GM19328 (cell line): Measurements from ENCODE around the gene KCNMA1.

Experiments used
- ATAC-seq: cut with Tn5 transposase; IDR thresholded peaks from one replicate; pipeline ENCODE4 v1.9.1; 2021; ENCODE audit warnings: mild to moderate bottlenecking, moderate library complexity; ENCODE audit not compliant: unreplicated experiment

KCNMA1 gene

DNA sequence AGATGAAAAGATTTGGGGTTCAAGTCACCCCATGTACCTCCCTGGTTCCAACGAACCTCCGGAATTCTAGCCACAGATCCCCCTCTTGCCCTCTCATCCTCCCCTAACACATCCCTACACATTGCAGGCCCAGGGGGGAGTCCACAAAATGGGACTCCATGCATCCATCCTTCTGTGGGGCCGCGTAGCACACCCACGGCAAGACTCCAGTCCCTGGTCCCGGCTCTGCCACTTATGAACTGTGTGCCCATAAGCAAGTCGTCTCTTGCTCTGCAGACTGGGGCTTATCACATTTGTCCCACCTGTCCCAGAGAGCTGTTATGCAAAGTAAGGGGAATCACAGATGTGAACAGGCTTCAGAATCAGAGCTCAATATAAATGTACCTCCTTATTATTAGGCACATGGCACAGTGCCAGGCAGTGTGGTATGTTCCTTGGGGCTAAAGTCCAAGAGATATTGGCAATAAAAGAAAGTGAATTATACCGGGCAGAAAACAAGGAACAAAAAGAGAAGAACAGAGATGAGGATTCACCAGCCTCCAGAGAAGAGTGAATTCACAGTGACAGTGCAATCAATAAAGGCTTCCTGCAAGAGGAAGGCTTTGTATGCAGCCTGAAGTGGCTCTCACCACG is 73.9 kb downstream of the KCNMA1 start:
- ATAC-seq: no peak

DNA sequence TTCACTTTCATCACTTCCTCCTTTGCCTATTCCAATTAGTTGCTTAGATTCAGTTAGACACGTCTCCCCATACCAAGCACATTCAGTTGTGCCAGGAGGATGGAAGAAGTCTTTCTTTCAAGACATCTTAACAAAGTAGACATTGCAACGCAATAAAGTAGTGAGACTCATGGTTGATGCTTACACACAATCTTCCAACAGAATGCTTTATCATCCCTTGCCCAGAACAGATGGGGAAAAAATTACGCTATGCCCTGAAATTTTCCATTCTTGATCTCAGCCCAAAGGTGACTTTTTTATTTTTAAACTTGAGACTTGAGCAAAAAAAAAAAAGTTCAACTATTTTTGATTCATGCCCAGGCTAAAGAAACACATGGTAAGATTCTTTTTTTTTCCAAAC is 74.9 kb downstream of the KCNMA1 start:
- ATAC-seq: no peak

DNA sequence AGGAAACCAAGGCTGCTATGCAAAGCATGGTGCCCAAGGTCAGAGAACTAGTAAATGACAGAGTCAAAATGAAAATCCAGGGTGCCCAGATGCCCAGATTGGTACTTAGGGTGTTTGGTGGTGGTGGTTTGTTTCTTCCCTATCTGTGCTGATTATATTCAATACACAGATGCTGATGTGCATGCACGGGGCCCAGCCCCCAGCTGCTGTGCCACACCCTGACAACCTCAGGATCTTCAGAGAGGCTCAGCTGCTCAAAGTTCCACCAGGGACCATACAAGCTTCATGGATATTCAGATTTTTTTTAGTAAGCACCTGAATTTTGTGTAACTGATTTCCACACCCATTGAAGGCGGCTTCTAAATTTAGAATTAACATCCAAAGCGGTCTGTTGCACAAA is 75.6 kb downstream of the KCNMA1 start:
- no peak for ATAC-seq

DNA sequence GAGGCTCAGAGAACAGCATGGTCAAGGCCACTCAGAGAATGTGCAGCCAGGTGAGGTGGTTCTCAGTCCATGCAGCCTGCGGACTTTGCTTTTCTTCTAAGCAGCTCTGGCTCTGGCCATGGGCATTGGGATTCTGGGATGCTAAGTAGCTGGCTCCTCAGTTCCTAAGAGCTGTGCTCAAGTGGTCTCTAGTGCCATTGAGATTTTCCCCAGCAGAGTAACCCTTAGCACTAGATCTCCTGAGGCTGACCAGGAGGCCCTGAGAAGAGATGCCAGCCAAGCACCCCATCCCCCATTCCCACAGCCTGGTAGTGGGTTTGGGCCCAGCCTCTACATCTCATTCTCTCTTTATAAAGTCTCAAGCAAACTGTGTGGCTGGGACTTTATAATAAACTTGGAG is 77.1 kb downstream of the KCNMA1 start:
- ATAC-seq: no peak

DNA sequence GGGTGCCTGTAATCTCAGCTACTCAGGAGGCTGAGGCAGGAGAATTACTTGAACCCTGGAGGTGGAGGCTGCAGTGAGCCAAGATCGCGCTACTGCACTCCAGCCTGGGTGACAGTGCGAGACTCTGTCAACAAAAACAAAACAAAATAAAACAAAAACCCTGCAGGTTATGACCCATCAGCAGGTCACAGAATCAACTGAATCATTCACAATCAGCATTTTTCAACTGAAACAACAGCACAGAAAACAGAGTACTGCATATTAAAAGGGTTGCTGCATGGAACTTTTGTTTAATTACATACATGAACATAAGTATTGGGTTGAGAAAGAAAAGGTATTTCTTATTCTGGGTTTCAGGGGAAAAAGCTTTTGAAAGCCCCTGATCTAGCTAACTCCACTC is 77.6 kb downstream of the KCNMA1 start:
- no peak for ATAC-seq

DNA sequence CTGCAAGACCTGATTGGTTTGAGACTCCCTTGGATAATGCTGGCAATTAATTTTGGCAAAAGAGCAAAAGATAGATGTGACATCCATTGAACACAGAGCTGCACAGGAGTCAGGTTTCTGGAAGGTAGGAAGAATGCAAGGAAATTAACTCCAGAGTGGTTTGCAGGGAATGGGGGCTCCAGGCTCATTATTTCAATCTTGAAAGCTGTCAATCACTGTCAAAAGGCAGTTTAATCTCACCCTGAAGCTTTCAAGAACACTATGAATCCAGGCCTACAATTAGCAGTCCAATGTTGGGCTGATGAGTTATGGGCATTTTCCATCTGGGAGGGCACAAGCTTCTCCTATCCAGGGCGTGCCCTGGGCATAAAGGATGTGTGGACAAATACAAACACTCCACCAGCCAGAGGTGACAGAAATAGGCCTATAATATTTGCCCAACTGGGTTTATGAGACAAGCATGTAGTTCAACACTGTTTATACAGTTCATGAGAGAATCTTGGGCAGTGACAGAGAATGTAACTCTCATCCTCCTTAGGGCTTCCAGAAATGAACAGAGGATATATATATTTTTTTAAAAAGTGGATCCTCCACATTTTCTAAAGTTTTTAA is 80.5 kb downstream of the KCNMA1 start:
- no peak for ATAC-seq

DNA sequence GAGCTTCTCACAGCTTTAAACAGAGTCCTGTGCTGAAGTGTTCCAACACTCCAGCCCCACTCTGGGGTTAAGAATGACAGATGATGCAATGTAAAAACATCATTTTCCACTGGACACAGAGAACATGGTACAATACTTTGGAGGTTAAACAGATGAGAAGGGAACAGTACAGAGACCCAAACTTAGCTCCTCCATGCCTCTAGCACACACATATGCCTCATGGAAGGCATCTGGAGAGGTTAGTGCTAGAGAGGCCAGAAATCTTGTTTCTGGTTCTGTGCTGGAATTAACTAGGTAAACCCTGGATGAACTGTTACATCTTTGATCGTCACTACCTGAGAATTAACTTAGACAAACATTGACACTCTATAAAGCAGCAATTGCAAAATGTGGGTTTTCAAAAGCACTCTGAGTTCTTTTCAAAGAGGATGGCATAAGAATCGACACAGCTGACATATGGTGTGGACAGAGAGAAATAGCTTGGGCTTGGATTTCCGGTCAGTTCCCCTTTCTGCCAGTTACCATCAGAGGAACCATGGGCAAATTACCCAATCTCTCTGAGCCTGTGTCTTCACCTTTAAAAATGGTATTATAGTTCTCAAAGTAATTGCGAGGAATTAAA is 81.9 kb downstream of the KCNMA1 start:
- ATAC-seq: no peak

DNA sequence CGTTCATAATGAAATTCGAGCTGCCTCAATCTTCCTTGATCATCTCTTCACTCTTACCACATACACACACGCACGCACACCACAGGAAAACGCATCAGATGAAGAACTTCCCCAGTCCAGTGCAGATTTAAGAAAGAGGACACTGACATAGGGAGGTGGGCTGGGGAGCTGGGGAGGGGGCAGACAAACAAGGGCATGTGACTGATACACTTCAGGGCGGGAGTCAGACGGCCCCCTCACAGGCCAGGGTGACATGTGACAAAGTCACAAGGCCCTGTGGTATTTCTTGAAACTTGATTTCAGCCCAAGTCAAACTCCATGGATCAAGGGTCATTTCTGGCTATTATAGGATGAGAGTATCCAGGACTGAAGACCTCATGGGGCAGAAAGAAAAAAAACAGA is 82.6 kb downstream of the KCNMA1 start:
- no peak for ATAC-seq

DNA sequence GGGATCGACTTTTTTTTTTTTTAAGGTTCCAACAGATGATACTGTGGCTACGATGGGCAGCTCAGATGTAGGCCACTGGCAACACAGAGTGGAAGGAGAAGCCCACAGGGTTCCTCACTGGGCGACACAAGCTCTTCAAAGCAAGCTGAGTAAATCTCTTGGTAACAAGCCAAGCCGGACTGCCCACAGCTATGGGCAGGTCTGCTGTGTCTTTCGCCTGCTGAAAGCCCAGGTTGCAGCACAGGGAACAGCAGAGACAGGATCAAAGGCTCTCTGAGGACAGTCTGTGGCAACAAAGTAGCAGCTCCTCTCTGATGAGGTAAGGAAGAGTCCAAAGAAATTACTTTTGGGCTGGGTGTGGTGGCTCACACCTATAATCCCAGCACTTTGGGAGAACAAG is 83.6 kb downstream of the KCNMA1 start:
- ATAC-seq: no peak

DNA sequence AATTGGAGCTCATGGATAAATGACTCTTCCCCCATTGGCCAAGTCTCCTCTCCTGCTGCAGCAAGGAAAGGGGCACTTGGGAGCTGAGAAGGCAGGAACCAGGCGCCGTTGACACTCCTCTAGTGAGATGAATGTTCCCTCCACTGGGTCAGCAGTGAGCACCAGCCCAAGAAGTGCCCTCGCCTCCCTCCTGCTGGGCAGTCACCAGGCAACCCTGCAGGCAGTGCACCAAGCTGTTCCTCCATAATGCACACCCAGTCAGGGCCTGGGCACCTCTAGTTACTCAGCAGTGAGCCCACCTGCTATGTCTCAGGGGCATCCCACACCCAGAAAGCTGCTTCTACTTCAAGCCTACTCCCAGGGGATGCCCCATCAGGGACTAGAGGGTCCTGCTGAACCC is 84.3 kb downstream of the KCNMA1 start:
- ATAC-seq: no peak

DNA sequence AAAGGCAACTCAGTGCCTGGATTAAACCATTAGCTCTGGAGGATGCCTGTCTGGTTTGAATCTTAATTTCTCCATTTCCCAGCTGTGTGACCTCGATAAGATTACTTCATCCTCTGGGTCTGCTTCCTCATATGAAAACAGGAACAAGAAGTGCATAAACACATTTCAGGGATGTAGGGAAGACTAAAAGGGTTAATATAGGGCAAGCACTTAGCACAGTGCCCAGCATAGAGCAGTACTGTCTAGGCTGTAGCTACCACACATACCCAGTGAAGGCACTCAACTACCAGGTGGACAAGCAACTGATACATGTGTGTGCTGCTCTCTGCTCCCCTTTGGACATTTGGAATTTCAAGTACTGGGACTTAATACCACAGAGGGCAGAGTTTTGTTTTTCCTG is 85.4 kb downstream of the KCNMA1 start:
- no peak for ATAC-seq

DNA sequence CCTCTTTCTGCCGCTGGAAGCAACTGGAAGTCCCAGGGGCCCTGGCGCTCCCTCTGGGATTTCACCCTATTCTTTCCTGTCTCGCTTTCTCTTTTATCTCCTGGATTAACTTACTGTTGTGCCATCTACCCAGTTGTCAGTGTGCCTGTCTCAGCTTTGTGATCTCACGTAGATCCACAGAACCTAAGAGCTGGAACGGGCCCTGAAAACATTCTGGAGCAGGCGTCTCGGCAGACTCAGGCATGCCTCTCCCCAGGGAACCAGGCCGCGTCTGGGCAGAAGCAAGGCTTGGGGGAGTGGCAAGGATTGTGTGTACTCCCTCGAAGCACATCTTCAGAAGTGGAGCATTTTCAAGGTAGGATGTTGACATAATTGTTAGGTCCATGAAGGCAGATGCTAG is 87.2 kb downstream of the KCNMA1 start:
- ATAC-seq: no peak

DNA sequence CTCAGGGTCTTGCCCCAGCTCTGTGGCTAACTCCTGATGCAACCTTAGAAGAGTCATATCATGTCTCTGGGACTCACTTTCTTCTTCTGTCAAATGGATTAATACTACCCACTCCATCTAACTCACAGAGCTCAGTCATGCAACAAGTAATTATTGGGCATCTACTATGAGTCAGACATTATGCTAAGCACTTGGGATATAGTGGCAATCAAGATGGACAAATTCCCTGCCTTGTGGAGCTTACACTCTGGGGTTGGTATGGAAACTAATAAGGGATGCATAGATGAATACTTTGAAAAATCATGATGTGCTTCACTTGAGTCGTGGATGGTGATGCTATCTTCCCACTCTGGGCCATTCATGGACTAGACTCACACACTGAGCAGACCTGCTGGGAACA is 88.9 kb downstream of the KCNMA1 start:
- no peak for ATAC-seq

DNA sequence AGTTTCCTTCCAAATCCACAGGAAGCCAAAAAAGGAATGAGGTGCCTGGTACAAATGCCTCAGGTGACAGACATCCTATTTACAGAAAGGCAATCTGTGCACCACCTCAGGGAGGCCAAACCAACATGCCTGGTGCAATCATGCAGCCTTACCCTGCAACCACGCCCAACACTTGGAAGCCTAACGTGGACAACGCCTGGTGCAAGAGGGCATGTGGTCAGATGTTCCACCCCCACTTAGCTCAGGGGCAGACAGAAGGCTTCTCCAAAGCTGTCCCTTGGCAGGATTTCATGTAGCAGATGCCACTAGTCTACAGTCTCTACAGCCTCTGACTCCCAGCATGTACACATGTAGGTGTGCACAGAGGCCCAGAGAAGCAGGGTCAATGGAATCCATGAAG is 89.5 kb downstream of the KCNMA1 start:
- ATAC-seq: no peak

DNA sequence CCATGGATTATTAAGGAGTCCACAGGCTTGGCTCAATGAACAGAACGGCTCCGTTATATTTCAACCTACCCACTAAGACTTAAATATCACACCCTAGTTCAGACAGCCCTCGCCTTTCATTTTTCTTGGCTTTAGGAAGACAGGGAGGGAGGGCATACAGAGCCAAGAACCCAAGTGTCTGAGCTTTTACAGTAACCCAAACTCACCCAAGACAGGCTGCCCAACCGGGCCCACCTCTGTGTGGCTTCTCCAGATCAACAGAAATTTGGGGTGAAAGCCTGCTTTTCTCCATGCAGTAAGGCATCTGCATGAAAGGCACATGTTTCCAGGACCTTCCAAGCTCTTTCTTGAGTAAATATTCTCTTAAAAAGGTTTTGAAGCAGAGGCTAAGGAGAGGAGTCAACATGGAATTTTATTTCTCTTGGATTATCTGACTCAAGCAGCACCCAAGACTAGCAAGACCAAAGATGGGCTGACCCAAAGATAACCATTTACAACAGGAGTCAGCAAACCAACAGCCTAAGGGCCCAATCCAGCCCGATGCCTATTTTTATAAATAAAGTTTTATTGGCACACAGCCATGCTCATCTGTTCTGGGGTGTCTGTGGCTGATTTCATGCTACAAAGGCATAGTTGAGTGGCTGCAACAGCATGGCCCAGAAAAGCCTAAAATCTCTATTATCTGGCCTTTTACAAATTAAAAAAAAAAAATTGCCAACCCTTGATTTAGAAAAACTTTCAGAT is 90.1 kb downstream of the KCNMA1 start:
- ATAC-seq: no peak

DNA sequence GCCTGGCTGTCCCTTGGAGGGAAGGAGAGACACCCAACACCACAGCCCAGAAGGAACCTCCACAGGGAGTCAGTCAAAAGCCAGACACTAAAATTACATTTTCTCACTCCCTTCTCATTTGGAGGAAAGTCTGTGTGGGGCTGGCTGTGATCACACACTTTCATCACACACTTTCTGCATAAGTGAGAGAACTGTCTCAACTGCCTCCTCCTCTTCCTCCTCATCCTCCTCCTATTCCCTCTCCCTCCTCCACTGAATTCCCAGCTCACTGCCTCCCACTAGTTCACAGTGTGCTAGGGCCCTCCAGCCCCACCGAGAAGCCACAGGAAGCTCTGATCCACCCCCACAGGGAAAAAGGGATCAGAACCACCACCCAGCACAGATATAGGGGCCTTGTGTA is 91.6 kb downstream of the KCNMA1 start:
- ATAC-seq: no peak

DNA sequence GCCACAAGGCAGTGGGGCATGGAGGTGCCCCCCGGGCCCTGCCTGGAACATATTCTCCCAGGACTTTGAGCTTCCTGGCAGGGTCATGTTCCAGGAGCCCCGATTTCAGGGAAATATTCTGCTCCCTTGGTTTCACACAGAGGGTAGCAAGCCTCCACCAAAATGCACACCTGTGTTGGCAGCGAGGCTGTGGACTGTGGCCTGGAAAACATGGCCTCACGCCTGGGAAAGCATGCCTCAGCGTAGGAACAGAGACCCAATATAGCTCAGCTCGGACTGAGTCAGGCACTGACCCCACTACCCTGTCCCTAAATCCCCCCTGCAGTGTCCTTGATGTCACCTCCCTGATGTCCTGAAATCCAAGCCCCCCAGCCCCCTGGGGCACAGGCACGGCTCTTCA is 92.0 kb downstream of the KCNMA1 start:
- ATAC-seq: no peak

DNA sequence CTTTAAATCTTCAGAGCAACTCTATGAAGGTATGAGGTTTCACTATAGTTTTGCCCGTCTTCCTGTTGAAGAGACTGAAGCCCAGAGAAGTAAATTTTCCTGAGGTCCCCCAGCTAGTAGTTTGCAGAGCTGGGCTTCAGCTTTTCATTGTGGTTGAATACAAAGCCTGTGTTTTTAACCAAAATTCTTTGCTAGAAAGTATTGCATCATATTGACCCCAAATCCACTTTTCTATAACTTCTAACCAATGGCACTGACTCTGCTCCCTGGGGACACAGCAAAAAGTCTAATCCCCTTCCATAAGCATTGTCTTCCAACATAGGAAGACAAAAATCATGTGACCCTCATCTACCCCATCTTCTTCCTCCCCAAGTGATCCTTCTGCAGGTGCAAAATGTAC is 93.0 kb downstream of the KCNMA1 start:
- no peak for ATAC-seq

DNA sequence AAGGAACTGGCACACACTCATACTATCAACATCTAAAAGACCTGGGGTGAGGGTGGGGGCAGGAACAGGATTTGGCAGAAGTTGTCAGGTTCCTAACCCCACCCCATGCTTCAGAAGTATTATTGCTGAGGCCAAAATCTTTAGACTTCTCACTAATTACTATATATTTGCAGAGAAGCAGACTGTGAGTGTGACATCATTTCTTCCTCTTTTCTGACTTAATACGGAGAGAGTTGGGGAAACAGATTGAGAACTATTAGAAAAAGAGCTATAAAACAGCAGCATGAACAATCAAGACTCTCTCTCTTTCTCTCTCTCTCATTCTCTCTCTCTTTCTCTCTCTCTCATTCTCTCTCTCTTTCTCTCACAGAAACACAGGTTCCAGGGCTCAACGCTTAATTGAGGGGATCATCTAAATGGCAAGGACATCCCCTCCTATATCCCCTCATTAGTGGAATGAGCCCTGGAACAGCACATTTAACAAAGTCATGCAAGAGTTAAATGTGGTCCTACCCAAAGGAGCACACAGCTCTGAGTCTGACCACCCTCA is 94.8 kb downstream of the KCNMA1 start:
- ATAC-seq: no peak

DNA sequence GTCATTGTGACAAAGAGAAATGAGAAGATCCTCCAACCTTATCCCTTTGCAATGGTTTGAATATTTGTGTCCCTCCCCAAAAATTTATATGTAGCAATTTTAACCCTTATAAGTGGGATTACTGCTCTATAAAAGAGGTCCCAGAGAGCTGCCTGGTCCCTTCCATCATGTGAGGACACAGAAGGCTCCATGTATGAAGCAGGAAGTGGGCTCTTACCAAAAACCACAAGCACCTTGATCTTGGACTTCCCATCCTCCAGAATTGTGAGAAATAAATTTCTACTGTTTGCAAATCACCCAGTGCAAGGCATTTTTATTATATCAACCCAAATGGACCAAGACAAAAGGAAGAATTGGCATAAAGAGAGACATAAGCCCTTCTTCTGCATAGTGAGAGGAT is 95.7 kb downstream of the KCNMA1 start:
- no peak for ATAC-seq

DNA sequence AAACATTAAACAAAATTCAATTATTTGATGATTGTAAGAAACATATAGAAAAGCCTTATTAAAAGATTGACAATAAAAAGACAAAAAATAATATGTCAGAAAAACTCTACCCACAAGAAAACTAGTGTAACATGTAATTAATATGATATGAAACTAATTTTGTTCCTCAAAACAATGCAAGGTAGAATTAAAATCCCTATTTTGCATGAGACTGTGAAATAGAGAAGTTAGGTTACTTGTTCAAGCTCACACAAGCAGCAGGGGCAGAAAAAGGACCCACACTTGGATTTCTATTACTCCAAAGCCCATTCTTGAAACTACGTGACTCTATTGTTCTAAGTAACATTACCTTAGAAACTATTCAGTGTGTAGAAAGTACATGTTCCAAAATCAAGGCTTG is 96.4 kb downstream of the KCNMA1 start:
- ATAC-seq: no peak
